ENCODE measurements around the gene ZSWIM2. TPM values are rescaled to one million over a fixed set of nuclear protein-coding genes. Genes with fewer than 3 reads are reported as not detected.
A peak's percentile ranks its signal among the peaks of the same experiment; 100 is the strongest.

The ZSWIM2 gene
- total RNA-seq, 1 experiment from 2014 or later: not detected

DNA sequence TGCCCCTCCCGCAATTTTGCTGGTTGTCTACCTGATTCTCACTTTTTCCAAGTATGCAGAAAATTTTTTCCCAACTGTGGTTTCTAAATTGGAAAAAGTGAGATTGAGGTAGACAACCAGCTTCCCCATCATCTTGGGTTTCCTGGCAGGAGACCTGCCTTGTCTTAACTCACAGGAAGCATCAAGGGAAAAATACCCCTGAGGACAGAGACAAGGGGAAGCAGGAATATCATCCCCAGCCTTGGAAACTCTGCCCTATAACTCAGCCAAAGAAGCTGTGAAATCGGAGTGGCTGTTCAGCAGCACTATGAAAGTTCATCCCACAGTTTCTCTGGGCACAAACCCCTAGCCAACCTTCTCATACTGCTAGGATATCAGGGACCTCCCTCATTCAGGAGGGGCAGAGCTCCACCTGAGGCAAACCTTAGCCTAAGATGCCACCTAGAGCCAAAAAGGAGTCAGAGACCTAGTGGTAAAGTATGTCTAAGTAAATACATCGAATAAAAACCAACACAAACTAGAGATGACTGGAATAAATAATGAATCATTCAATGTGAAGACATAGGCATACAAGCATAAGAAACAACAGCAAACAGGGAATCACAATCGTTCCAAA lies 68.2 kb downstream of the ZSWIM2 start:
- POLR2A ChIA-PET: no interaction called here
- no TSS peak for BruUV-seq (replicated peaks)
- no peak overlapping the region for H3K4me3 Mint-ChIP-seq (ENCODE audit: unreplicated experiment)
- H3K27ac Mint-ChIP-seq (ENCODE audit: unreplicated experiment): no peak overlapping the region
- peaks cover 9% of the 10 kb centered on the region; the same call in 1 of the 2 replicates for H3K9me3 ChIP-seq
- no peaks in the 10 kb centered on the region for H3K36me3 ChIP-seq (ENCODE audit: control insufficient read depth, insufficient read depth, low read length)
- H3K4me1 Mint-ChIP-seq (ENCODE audit: low read depth, unreplicated experiment): no peaks in the 10 kb centered on the region
- H3K27me3 ChIP-seq (replicated peaks; ENCODE audit: control insufficient read depth, insufficient read depth, low read length): no peaks in the 10 kb centered on the region
- CTCF ChIA-PET: interaction anchor here (0.6 to 1.4 kb wide), 6 partner anchors 9 to 932 kb away, joined by 4 to 8 read pairs (median 5); partner anchors contain the start of gene ITGAV
- DNase-seq: peak; percentile 61 to 63
- H3K4me1 ChIP-seq: no peaks in the 10 kb centered on the region
- intact Hi-C loops (cut with micrococcal nuclease; ENCODE audit: unreplicated experiment): loop anchor here (1.0 to 5.0 kb wide), 4 partner anchors 10 to 277 kb away; no protein-coding TSS in a partner anchor
- no peaks in the 10 kb centered on the region for H3K27me3 Mint-ChIP-seq (ENCODE audit: insufficient read depth, unreplicated experiment)
- peak; percentile 42 to 43 for TF ChIP-seq CTCF (IDR thresholded peaks at IDR 0.05; ENCODE audit: insufficient read depth in 1 of 2, low read depth in 1 of 2, low read length in 1 of 2, severe bottlenecking in 1 of 2, unreplicated experiment in 1 of 2)
- H3K36me3 Mint-ChIP-seq (ENCODE audit: insufficient read depth, unreplicated experiment): no peaks in the 10 kb centered on the region
- no peak overlapping the region for H3K4me3 ChIP-seq (ENCODE audit: low read depth, low read length)
- H3K9me3 Mint-ChIP-seq (ENCODE audit: unreplicated experiment): no peaks in the 10 kb centered on the region

Other genes starting within 250 kb of the ZSWIM2 start
- 19.4 and 23.5 TPM in 2 replicates for gene FAM171B, start 155.1 kb downstream of the ZSWIM2 start, total RNA-seq (2022)